Parathyroid adenoma (tissue), 2 donors: ENCODE results near the gene HMX3.

ENCODE experiments used
- H2AFZ ChIP-seq: fragments of 300-600 bp; sonication (generic); one replicate; pipeline ENCODE4 v1.7.0; 2017; ENCODE audit warnings: antibody characterized with exemption, mild to moderate bottlenecking
- H3K27ac ChIP-seq: fragments of 300-600 bp; sonication (generic); one replicate; pipeline ENCODE4 v1.7.0; 2017
- H3K27me3 ChIP-seq: fragments of 300-600 bp; sonication (generic); one replicate; pipeline ENCODE4 v1.7.0; 2017; ENCODE audit warnings: low read length; ENCODE audit not compliant: control insufficient read depth, insufficient read depth
- H3K36me3 ChIP-seq: fragments of 300-600 bp; sonication (generic); one replicate; pipeline ENCODE4 v1.7.0; 2017; ENCODE audit warnings: low read length; ENCODE audit not compliant: control insufficient read depth, insufficient read depth
- H3K4me1 ChIP-seq: fragments of 300-600 bp; sonication (generic); one replicate; pipeline ENCODE4 v1.7.0; 2017; ENCODE audit warnings: control low read depth
- H3K4me2 ChIP-seq: fragments of 300-600 bp; sonication (generic); one replicate; pipeline ENCODE4 v1.7.0; 2017; ENCODE audit warnings: low read length
- H3K4me3 ChIP-seq: fragments of 300-600 bp; sonication (generic); one replicate; pipeline ENCODE4 v1.7.0; 2017; ENCODE audit warnings: low read depth, low read length
- H3K79me2 ChIP-seq: fragments of 300-600 bp; sonication (generic); one replicate; pipeline ENCODE4 v1.7.0; 2017; ENCODE audit warnings: control low read depth
- H3K9ac ChIP-seq: fragments of 300-600 bp; sonication (generic); one replicate; pipeline ENCODE4 v1.7.0; 2017; ENCODE audit warnings: mild to moderate bottlenecking
- H3K9me3 ChIP-seq: fragments of 300-600 bp; sonication (generic); one replicate; pipeline ENCODE4 v1.7.0; 2017; ENCODE audit warnings: low read length; ENCODE audit not compliant: control insufficient read depth
- CTCF ChIP-seq: fragments of 300-600 bp; sonication (generic); IDR thresholded peaks from one replicate; pipeline ENCODE4 v1.7.0; 2017; ENCODE audit warnings: antibody characterized with exemption, mild to moderate bottlenecking
- donor health status: primary hyperparathyroidism.

HMX3 gene

GRCh38 chr10:123117644-123118417 is 17.9 kb upstream of the HMX3 start:
- Histone ChIP-seq H3K27me3 (peaks cover 3% of the 10 kb centered on the region), H3K9ac (no peak overlapping the region), H3K27ac (no peak overlapping the region), H3K4me3 (no peak overlapping the region), H3K4me1 (no peaks in the 10 kb centered on the region), H3K4me2 (no peak overlapping the region), H3K9me3 (no peaks in the 10 kb centered on the region), H3K79me2 (no peaks in the 10 kb centered on the region), H3K36me3 (no peaks in the 10 kb centered on the region), H2AFZ (peak overlapping the region; percentile 2)
- TF ChIP-seq CTCF: no peak

GRCh38 chr10:123119081-123119480 is 16.7 kb upstream of the HMX3 start:
- Histone ChIP-seq H3K36me3 (no peaks in the 10 kb centered on the region), H3K27ac (no peak overlapping the region), H3K79me2 (no peaks in the 10 kb centered on the region), H3K9ac (no peak overlapping the region), H3K4me3 (no peak overlapping the region), H3K4me1 (no peaks in the 10 kb centered on the region), H3K9me3 (no peaks in the 10 kb centered on the region), H3K27me3 (peaks cover 3% of the 10 kb centered on the region), H3K4me2 (no peak overlapping the region), H2AFZ (no peak overlapping the region)
- TF ChIP-seq CTCF: no peak

- Histone ChIP-seq H3K4me1 (no peaks in the 10 kb centered on the region), H3K36me3 (no peaks in the 10 kb centered on the region), H3K79me2 (no peaks in the 10 kb centered on the region), H3K27me3 (no peaks in the 10 kb centered on the region), H3K9ac (no peak overlapping the region), H2AFZ (no peak overlapping the region), H3K9me3 (no peaks in the 10 kb centered on the region), H3K27ac (no peak overlapping the region), H3K4me2 (no peak overlapping the region), H3K4me3 (no peak overlapping the region)
- TF ChIP-seq CTCF: no peak
Measured at GRCh38 chr10:123126246-123126645, 9.5 kb upstream of the HMX3 start.

- H3K27me3 ChIP-seq: peaks cover under 1% of the 10 kb centered on the region
- H3K9ac ChIP-seq: no peak overlapping the region
- no peak overlapping the region for H2AFZ ChIP-seq
- TF ChIP-seq CTCF: no peak
- peaks cover 8% of the 10 kb centered on the region for H3K4me1 ChIP-seq
- no peaks in the 10 kb centered on the region for H3K79me2 ChIP-seq
- H3K4me2 ChIP-seq: no peak overlapping the region
- H3K27ac ChIP-seq: no peak overlapping the region
- no peak overlapping the region for H3K4me3 ChIP-seq
- no peaks in the 10 kb centered on the region for H3K36me3 ChIP-seq
- no peaks in the 10 kb centered on the region for H3K9me3 ChIP-seq
Measured at GRCh38 chr10:123129618-123130271, 6.0 kb upstream of the HMX3 start.
